Pancreas (tissue), 10 donors: ENCODE data around the gene PIP5K1C. TPM values are rescaled to one million over a fixed set of nuclear protein-coding genes. Genes with fewer than 3 reads are reported as not detected.

Experiments
- ATAC-seq, 4 donors: fragments of 200-7000 bp; cut with Tn5 transposase; one replicate each; pipeline versions ENCODE4 v1.8.0 to v1.9.1; 2020; ENCODE audit warnings: mild to moderate bottlenecking in 4 of 4, moderate library complexity in 4 of 4
- DNase-seq, 6 donors: peaks; one replicate each; pipeline ENCODE4 v3.0.0-alpha.2; 2020
- FAIRE-seq: peaks from 2 replicates; lab custom pipeline; 2012; peaks lifted over from hg19 to GRCh38; lab: Jason Lieb, UNC
- H3K27ac ChIP-seq, 4 donors: fragments of 200-600 bp; sonication (generic); 1 replicate in 3 of 4; 2 replicates in 1 of 4; pipeline versions ENCODE4 v1.5.0 to v1.8.0; 2020
- H3K27me3 ChIP-seq, 4 donors: fragments of 200-600 bp; one replicate each; pipeline ENCODE4 v1.8.0; 2021
- H3K36me3 ChIP-seq, 3 donors: fragments of 200-600 bp; sonication (generic) in 1 of 3; one replicate each; pipeline versions ENCODE4 v1.5.0 to v1.8.0; 2020 to 2021
- H3K4me1 ChIP-seq, 3 donors: fragments of 200-600 bp; one replicate each; pipeline ENCODE4 v1.8.0; 2021
- H3K4me3 ChIP-seq, 4 donors: fragments of 200-600 bp; sonication (generic) in 2 of 4; one replicate each; pipeline versions ENCODE4 v1.5.0 to v1.8.0; 2020 to 2021
- H3K9me3 ChIP-seq, 4 donors: fragments of 200-600 bp; one replicate each; pipeline ENCODE4 v1.8.0; 2021
- CTCF ChIP-seq, 4 donors: fragments of 200-600 bp; sonication (generic) in 3 of 4; IDR thresholded peaks; one replicate each; pipeline versions ENCODE4 v1.5.0 to v1.8.0; 2021; ENCODE audit warnings: antibody characterized with exemption in 4 of 4
- WGBS, 2 donors: extraction: QIAGEN DNeasy Blood & Tissue Kit; methylation state at CpG; one replicate each; pipeline ENCODE4 v1.1.7; 2013; 5-methylcytosine and 5-hydroxymethylcytosine counted together
- intact Hi-C, 3 donors: fragments of 100-400 bp; cut with DNase I; formaldehyde crosslinking; loops; one replicate each; pipeline versions ENCODE4 v1.11.1 to v1.14.2; 2022
- polyA plus RNA-seq, 2 donors: library from polyadenylated mRNA; stranded (reverse); fragments of 200-250 nt; gene quantifications; one replicate each; pipeline ENCODE4 v1.2.3, GENCODE V29; 2013
- total RNA-seq, 6 donors: library from RNA; stranded (reverse); fragmentation: NEBNext Ultra II Directional in 4 of 6; extraction: Animal tissue kit (Norgen Biotek cat#: 25700) in 4 of 6; gene quantifications; one replicate each; pipeline versions ENCODE4 v1.2.1 to v1.2.4, GENCODE V29; 2021 to 2023
- donor health status: healthy with polysubstance abuse.
- donor health status: DM: no; HTN: no; CAD: no; lungs with moderate emphysema.
- donor health status: DM: no; HTN: no; CAD: no.
- donor health status: control.
- donor health status: control.
- donor health status: Bipolar disorder and iron deficiency.
- donor health status: DM: yes; HTN: yes; CAD: no.
- donor health status: DM: no; HTN: no; CAD: no.
- donor health status: DM: no; HTN: no; CAD: no.
- donor health status: DM: yes; HTN: yes; CAD: no.

PIP5K1C gene
- total and polyA plus RNA-seq, 8 donors = 12.9 to 24.8 (median 14.9) TPM

- 91 to 95% methylated on average over 23 of the region's 23 CpGs for WGBS, 2 donors
- no peaks in the 10 kb centered on the region for H3K27me3 ChIP-seq
- DNase-seq (peak in 1 of 6 donors; percentile 62), FAIRE-seq (no peak), ATAC-seq (no peak)
- no peak for TF ChIP-seq CTCF (IDR thresholded peaks at IDR 0.05)
- no peaks in the 10 kb centered on the region for H3K9me3 ChIP-seq
- no peaks in the 10 kb centered on the region for H3K4me1 ChIP-seq
- H3K4me3 ChIP-seq = no peak overlapping the region
- peaks cover 0 to 5% (median 0%) of the 10 kb centered on the region in 3 donors for H3K36me3 ChIP-seq
- H3K27ac ChIP-seq = no peak overlapping the region
- intact Hi-C loops = no loop called here
Measured at GRCh38 chr19:3646336-3647092, 53.8 kb downstream of the PIP5K1C start.

- ATAC-seq (no peak), FAIRE-seq (no peak), DNase-seq (peak in 1 of 6 donors; percentile 36)
- WGBS, 2 donors = 91 to 92% methylated on average over 21 of the region's 21 CpGs
- TF ChIP-seq CTCF (IDR thresholded peaks at IDR 0.05) = no peak
- H3K27me3 ChIP-seq = no peaks in the 10 kb centered on the region
- H3K9me3 ChIP-seq = no peaks in the 10 kb centered on the region
- H3K4me1 ChIP-seq = no peaks in the 10 kb centered on the region
- intact Hi-C loops = no loop called here
- no peaks in the 10 kb centered on the region for H3K36me3 ChIP-seq
- no peak overlapping the region for H3K4me3 ChIP-seq
- no peak overlapping the region for H3K27ac ChIP-seq
Measured at GRCh38 chr19:3645726-3646125, 54.5 kb downstream of the PIP5K1C start.

GRCh38 chr19:3645067-3645396 is 55.2 kb downstream of the PIP5K1C start:
- Histone ChIP-seq H3K4me3 (no peak overlapping the region), H3K27me3 (no peaks in the 10 kb centered on the region), H3K36me3 (no peaks in the 10 kb centered on the region), H3K9me3 (no peaks in the 10 kb centered on the region), H3K4me1 (no peaks in the 10 kb centered on the region), H3K27ac (no peak overlapping the region)
- TF ChIP-seq CTCF (IDR thresholded peaks at IDR 0.05) = no peak
- DNase-seq (no peak), ATAC-seq (no peak), FAIRE-seq (no peak)
- intact Hi-C loops = no loop called here
- WGBS, 2 donors = 81 to 84% methylated on average over 11 of the region's 11 CpGs

- no peak for FAIRE-seq
- Histone ChIP-seq H3K36me3 (peaks cover 0 to under 1% (median 0%) of the 10 kb centered on the region in 3 donors), H3K27me3 (no peaks in the 10 kb centered on the region), H3K4me1 (no peaks in the 10 kb centered on the region), H3K9me3 (no peaks in the 10 kb centered on the region), H3K4me3 (no peak overlapping the region), H3K27ac (no peak overlapping the region)
- 80 to 83% methylated on average over 19 of the region's 19 CpGs for WGBS, 2 donors
- ATAC-seq = peak in 3 of 4 donors; percentile 15 to 37 (median 36)
- intact Hi-C loops = no loop called here
- DNase-seq = no peak
- TF ChIP-seq CTCF (IDR thresholded peaks at IDR 0.05) = no peak
Measured at GRCh38 chr19:3644351-3645066, 55.8 kb downstream of the PIP5K1C start.
